ENCODE measurements around the gene PUM1. TPM values are rescaled to one million over a fixed set of nuclear protein-coding genes. Genes with fewer than 3 reads are reported as not detected.

Gene PUM1, protein sequence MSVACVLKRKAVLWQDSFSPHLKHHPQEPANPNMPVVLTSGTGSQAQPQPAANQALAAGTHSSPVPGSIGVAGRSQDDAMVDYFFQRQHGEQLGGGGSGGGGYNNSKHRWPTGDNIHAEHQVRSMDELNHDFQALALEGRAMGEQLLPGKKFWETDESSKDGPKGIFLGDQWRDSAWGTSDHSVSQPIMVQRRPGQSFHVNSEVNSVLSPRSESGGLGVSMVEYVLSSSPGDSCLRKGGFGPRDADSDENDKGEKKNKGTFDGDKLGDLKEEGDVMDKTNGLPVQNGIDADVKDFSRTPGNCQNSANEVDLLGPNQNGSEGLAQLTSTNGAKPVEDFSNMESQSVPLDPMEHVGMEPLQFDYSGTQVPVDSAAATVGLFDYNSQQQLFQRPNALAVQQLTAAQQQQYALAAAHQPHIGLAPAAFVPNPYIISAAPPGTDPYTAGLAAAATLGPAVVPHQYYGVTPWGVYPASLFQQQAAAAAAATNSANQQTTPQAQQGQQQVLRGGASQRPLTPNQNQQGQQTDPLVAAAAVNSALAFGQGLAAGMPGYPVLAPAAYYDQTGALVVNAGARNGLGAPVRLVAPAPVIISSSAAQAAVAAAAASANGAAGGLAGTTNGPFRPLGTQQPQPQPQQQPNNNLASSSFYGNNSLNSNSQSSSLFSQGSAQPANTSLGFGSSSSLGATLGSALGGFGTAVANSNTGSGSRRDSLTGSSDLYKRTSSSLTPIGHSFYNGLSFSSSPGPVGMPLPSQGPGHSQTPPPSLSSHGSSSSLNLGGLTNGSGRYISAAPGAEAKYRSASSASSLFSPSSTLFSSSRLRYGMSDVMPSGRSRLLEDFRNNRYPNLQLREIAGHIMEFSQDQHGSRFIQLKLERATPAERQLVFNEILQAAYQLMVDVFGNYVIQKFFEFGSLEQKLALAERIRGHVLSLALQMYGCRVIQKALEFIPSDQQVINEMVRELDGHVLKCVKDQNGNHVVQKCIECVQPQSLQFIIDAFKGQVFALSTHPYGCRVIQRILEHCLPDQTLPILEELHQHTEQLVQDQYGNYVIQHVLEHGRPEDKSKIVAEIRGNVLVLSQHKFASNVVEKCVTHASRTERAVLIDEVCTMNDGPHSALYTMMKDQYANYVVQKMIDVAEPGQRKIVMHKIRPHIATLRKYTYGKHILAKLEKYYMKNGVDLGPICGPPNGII
- 87.9 and 90.8 TPM in 2 replicates for total RNA-seq

DNA sequence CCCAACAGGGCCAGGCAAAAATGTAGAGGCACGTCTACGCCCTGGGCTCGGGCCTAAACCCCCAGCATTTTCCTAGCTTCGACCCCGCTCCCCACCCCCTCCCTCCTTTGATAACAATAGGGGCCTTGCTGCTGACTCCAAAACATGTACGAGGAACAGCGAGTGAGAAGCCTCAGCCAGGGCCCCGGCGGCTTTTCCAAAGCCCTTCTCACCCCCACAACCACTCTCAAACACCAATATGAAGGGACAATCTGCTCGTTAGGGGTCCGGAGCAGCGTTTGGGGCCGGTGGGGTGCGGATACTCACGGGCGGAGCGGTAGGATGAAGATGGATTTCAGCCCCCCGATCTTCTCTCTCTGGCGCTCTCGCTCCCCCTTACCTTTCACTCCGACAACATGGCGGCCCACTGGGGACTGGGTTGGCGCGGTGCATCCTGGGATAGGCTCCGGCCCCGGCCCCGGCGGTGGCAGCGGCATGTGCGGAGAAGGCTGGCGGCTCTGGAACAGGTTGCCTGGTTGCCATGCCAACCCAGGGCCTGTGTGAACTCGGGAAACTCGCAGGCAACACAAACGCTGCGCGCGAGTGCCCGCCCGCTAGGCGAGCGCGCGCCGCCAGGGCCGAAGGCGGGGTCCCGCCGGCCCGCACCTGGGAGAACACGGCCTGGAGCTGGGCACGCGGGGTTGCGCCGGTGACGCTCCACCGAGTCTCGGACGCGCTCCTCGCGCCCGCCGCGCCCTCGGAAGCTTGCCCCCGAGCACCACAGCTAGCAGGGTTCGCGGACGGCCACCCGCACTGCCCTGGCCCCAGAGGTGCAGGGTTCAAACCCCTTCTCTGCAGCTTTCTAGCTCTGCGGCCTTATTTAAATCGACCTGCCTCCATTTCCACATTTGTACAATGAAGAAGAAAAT is at the start of gene PUM1:
Gene PUM1, minus strand, starts transcription at position 408 of the 908 bp plus-strand sequence. CDS start 6,151 bp downstream, outside the sequence.

DNA sequence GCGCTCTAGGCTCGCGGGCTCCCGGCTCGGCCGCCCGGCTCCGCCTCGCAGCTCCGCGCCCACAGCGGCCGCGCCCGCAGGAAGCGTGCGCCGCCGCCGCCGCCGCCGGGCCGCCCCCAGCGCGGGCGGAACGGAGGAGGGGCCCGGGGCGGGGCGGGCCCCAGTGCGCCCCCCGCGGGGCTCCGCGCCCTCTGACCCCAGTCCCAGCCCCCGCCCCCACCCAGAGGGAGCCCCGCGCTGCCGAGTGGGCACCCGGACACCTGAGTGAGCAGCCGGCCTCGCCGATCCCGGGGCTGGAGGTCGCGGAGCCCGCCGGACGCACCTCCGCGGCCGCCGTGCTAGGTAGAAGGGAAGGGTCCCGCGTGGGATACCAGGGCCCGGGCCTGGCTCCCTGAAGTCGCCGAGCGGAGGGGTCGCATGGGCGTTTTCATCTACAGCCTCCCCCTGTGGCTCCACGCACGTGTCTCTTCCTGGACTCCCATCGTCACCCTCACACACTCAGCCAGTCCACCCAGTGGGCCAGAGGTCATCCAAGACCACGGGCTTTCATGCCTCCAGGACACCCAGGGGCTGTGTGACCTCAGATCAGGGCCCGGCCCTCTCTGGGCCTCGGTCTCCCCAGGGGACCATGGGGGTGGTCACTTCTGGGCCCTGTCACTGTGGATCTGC is 156.7 kb downstream of the PUM1 start, which contains the start of gene SDC3:
Gene SDC3, minus strand, starts transcription at position 63 of the 669 bp plus-strand sequence. CDS start 172 bp downstream, outside the sequence.

Small RNA genes within 50 kb of the gene (small RNA-seq; reads per million reads assigned to genes)
- not detected for gene AL356320.1
- gene RN7SL371P, result not detected

Other genes with a start within 250 kb of the PUM1 start
- 16.6 and 19.9 TPM in 2 replicates for gene SDC3, start 157.0 kb downstream of the PUM1 start, total RNA-seq
- 0.07 TPM in 1 of 2 replicates, not detected in the other for gene NKAIN1, start 174.2 kb upstream of the PUM1 start, total RNA-seq
- 130 and 169 TPM in 2 replicates for gene SNRNP40, start 231.1 kb upstream of the PUM1 start, total RNA-seq
- 41.8 and 42.4 TPM in 2 replicates for gene ZCCHC17, start 231.3 kb upstream of the PUM1 start, total RNA-seq